ENCODE data around the gene TIFAB.

GRCh38 chr5:135456238-135457099 lies 4.3 kb upstream of the TIFAB start:
- TF ChIP-seq STAT1 (IDR thresholded peaks at IDR 0.05; ENCODE audit: unreplicated experiment) (no peak), POLR2AphosphoS5 (IDR thresholded peaks at IDR 0.05; ENCODE audit: low read depth) (no peak), CTCF (conservative IDR thresholded peaks at IDR 0.05; ENCODE audit: low read depth in 2 of 2) (no peak), EZH2 (IDR thresholded peaks at IDR 0.05; ENCODE audit: low read depth, unreplicated experiment) (no peak), EZH2phosphoT487 (IDR thresholded peaks at IDR 0.05; ENCODE audit: unreplicated experiment) (no peak), REST (IDR thresholded peaks at IDR 0.05; ENCODE audit: unreplicated experiment) (no peak), JUNB (IDR thresholded peaks at IDR 0.05; ENCODE audit: unreplicated experiment) (no peak), CREB1 (CRISPR knock-in tag; IDR thresholded peaks at IDR 0.05; ENCODE audit: low read depth) (no peak), NANOG (IDR thresholded peaks at IDR 0.05; ENCODE audit: borderline replicate concordance) (no peak), ETS1 (IDR thresholded peaks at IDR 0.05) (no peak), ZNF331 (CRISPR knock-in tag; IDR thresholded peaks at IDR 0.05; ENCODE audit: low read depth) (no peak), ZNF114 (CRISPR knock-in tag; IDR thresholded peaks at IDR 0.05) (no peak)

All from GM23338 (cell line).